Body of pancreas (tissue), 4 donors: ENCODE results near the gene KNOP1.

ENCODE experiments used
- CTCF ChIP-seq, 7 experiments: fragments of 450-650 bp in 4 of 7; fragments of 200-600 bp in 3 of 7; sonication (generic) in 3 of 7; IDR thresholded peaks; one replicate each; pipeline ENCODE4 v1.5.1; 2016 to 2019; ENCODE audit warnings: antibody characterized with exemption in 7 of 7
- POLR2A ChIP-seq, 3 donors: fragments of 450-650 bp; IDR thresholded peaks; one replicate each; pipeline ENCODE4 v1.6.1; 2016; ENCODE audit warnings: antibody characterized with exemption in 3 of 3, mild to moderate bottlenecking in 2 of 3

GRCh38 chr16:19711643-19712042 lies 6.4 kb downstream of the KNOP1 start:
- TF ChIP-seq CTCF (IDR thresholded peaks at IDR 0.05) (no peak), POLR2A (IDR thresholded peaks at IDR 0.05) (no peak)
